HCT116 (cell line): ENCODE measurements around the gene COPE. TPM values are rescaled to one million over a fixed set of nuclear protein-coding genes. Genes with fewer than 3 reads are reported as not detected.

Experiments used
- ATAC-seq: fragments of 200-7000 bp; cut with Tn5 transposase; 2 replicates; pipeline ENCODE4 v1.9.1; 2020; ENCODE audit warnings: mild to moderate bottlenecking, moderate library complexity
- BruUV-seq: library from RNA; stranded (reverse); fragments of 400-500 nt; replicated peaks from 2 replicates; lab custom pipeline; 2021; lab: Mats Ljungman, UMichigan
- CTCF ChIA-PET: fragments of 300-600 bp; sonication (Branson Sonifier 250); formaldehyde crosslinking; loops from one replicate; lab custom pipeline; 2021; ENCODE audit warnings: antibody characterized with exemption; lab: Charles Lee
- POLR2A ChIA-PET: fragments of 300-600, 350-600 bp; sonication (Branson Sonifier 250); formaldehyde crosslinking; loops from one replicate; lab custom pipeline; 2021; ENCODE audit warnings: antibody characterized with exemption; lab: Charles Lee
- RAD21 ChIA-PET, 2 experiments: fragments of 300-600 bp; sonication (Branson Sonifier 250); formaldehyde crosslinking; loops; one replicate each; lab custom pipeline; 2023; ENCODE audit warnings: low total read pairs in 2 of 2; ENCODE audit not compliant: uncharacterized antibody in 2 of 2, unreplicated experiment in 2 of 2, low non-redundant PET in 1 of 2; lab: Charles Lee
- DNase-seq: peaks from one replicate; pipeline ENCODE4 v3.0.0-alpha.2; 2010; ENCODE audit warnings: low read depth, low spot score
- H2AFZ ChIP-seq: fragments of 200-600 bp; shearing (Covaris generic), sonication (generic); 2 replicates; pipeline ENCODE4 v1.6.1; 2017; ENCODE audit warnings: low read depth, mixed run types, mixed read lengths, antibody characterized with exemption, low read length; ENCODE audit not compliant: poor library complexity, severe bottlenecking
- H3K27ac ChIP-seq: 2 replicates; pipeline ENCODE4 v1.5.1; 2012; ENCODE audit warnings: low read depth, low read length
- H3K27me3 ChIP-seq: fragments of 200-600 bp; sonication (generic); 2 replicates; pipeline ENCODE4 v1.6.1; 2016; ENCODE audit warnings: mixed run types, low read length, mixed read lengths; ENCODE audit not compliant: insufficient read depth
- H3K36me3 ChIP-seq, 2 experiments: fragments of 200-500 bp in 1 of 2; fragments of 200-600 bp in 1 of 2; sonication (Bioruptor generic) in 1 of 2; sonication (generic) in 1 of 2; 2 replicates each; pipeline versions ENCODE4 v1.5.1 to v1.6.1; 2014 to 2016; ENCODE audit warnings: low read length in 2 of 2, inconsistent platforms in 1 of 2, mixed read lengths in 1 of 2, mixed run types in 1 of 2; ENCODE audit not compliant: insufficient read depth in 2 of 2, control insufficient read depth in 1 of 2
- H3K4me1 ChIP-seq, 2 experiments: fragments of 200-600 bp in 1 of 2; sonication (generic) in 1 of 2; 2 replicates each; pipeline versions ENCODE4 v1.5.1 to v1.6.1; 2012 to 2017; ENCODE audit warnings: low read length in 2 of 2, inconsistent platforms in 1 of 2, mild to moderate bottlenecking in 1 of 2, mixed read lengths in 1 of 2, mixed run types in 1 of 2, moderate library complexity in 1 of 2; ENCODE audit not compliant: insufficient read depth in 2 of 2, control insufficient read depth in 1 of 2
- H3K4me2 ChIP-seq: fragments of 200-600 bp; sonication (generic); 2 replicates; pipeline ENCODE4 v1.6.1; 2017; ENCODE audit warnings: mixed run types, low read length, mixed read lengths
- H3K4me3 ChIP-seq, 2 experiments: fragments of 200-600 bp in 1 of 2; sonication (generic) in 1 of 2; replicated peaks in 1 of 2; 2 replicates each; pipeline ENCODE4 v1.5.1; 2011 to 2016; ENCODE audit warnings: low read length in 2 of 2, control low read depth in 1 of 2, low read depth in 1 of 2, mild to moderate bottlenecking in 1 of 2, mixed read lengths in 1 of 2, mixed run types in 1 of 2
- H3K79me2 ChIP-seq: fragments of 200-600 bp; sonication (generic); 2 replicates; pipeline ENCODE4 v1.6.1; 2017; ENCODE audit warnings: mild to moderate bottlenecking, mixed run types, low read length, moderate library complexity, mixed read lengths; ENCODE audit not compliant: insufficient read depth
- H3K9ac ChIP-seq: fragments of 200-600 bp; sonication (generic); 2 replicates; pipeline ENCODE4 v1.6.1; 2016; ENCODE audit warnings: low read length, mixed read lengths
- H3K9me2 ChIP-seq: fragments of 200-600 bp; sonication (generic), shearing (Covaris generic); 2 replicates; pipeline ENCODE4 v1.6.1; 2017; ENCODE audit warnings: mixed run types, mild to moderate bottlenecking, moderate library complexity; ENCODE audit not compliant: insufficient read depth
- H3K9me3 ChIP-seq, 2 experiments: fragments of 200-500 bp in 1 of 2; fragments of 200-600 bp in 1 of 2; sonication (Bioruptor generic) in 1 of 2; sonication (generic) in 1 of 2; 2 replicates each; pipeline ENCODE4 v1.6.1; 2014 to 2017; ENCODE audit warnings: low read length in 2 of 2, mixed read lengths in 2 of 2, inconsistent platforms in 1 of 2, low read depth in 1 of 2, mild to moderate bottlenecking in 1 of 2, mixed run types in 1 of 2, moderate library complexity in 1 of 2; ENCODE audit not compliant: control insufficient read depth in 1 of 2, insufficient read depth in 1 of 2
- H4K20me1 ChIP-seq: fragments of 200-600 bp; sonication (generic), shearing (Covaris generic); 2 replicates; pipeline ENCODE4 v1.6.1; 2017; ENCODE audit warnings: mixed run types, mild to moderate bottlenecking, moderate library complexity; ENCODE audit not compliant: insufficient read depth
- CEBPB ChIP-seq: IDR thresholded peaks from 2 replicates; pipeline ENCODE4 v1.6.1; 2012; ENCODE audit warnings: low read depth
- EGR1 ChIP-seq: IDR thresholded peaks from 2 replicates; pipeline ENCODE4 v1.6.1; 2012; ENCODE audit warnings: low read depth
- ELF1 ChIP-seq: IDR thresholded peaks from 2 replicates; pipeline ENCODE4 v1.6.1; 2012; ENCODE audit warnings: low read depth, borderline replicate concordance
- FOSL1 ChIP-seq: IDR thresholded peaks from 2 replicates; pipeline ENCODE4 v1.6.1; 2012; ENCODE audit warnings: low read depth
- YY1 ChIP-seq: IDR thresholded peaks from 2 replicates; pipeline ENCODE4 v1.6.1; 2011; ENCODE audit warnings: low read length, low read depth, moderate library complexity, mild to moderate bottlenecking; ENCODE audit not compliant: insufficient replicate concordance; ENCODE audit errors: extremely low read depth
- intact Hi-C: fragments of 100-400 bp; cut with micrococcal nuclease; formaldehyde crosslinking; loops from 2 replicates; pipeline ENCODE4 v1.10.0; 2022
- total RNA-seq: library from RNA; stranded (reverse); gene quantifications from one replicate; pipeline ENCODE4 v1.2.1, GENCODE V29; 2021; ENCODE audit not compliant: unreplicated experiment
- TF ChIP-seq, protein P1 (sequence below): IDR thresholded peaks from 2 replicates; pipeline ENCODE4 v1.6.1; 2011; ENCODE audit warnings: mild to moderate bottlenecking, low read length, moderate library complexity; ENCODE audit not compliant: insufficient replicate concordance; ENCODE audit errors: extremely low read depth
- TF ChIP-seq, protein P2 (sequence below), 3 experiments: fragments of 200-600 bp in 1 of 3; sonication (generic) in 1 of 3; IDR thresholded peaks in 2 of 3; conservative IDR thresholded peaks in 1 of 3; 2 replicates each; pipeline ENCODE4 v1.5.1; 2012 to 2017; ENCODE audit warnings: low read depth in 2 of 3, low read length in 2 of 3, antibody characterized with exemption in 1 of 3, borderline replicate concordance in 1 of 3, control low read depth in 1 of 3, mild to moderate bottlenecking in 1 of 3, mixed read lengths in 1 of 3, mixed run types in 1 of 3, moderate library complexity in 1 of 3; ENCODE audit not compliant: insufficient read depth in 1 of 3
- TF ChIP-seq, protein P3 (sequence below): IDR thresholded peaks from 2 replicates; pipeline ENCODE4 v1.6.1; 2012
- TF ChIP-seq, protein P4 (sequence below): IDR thresholded peaks from 2 replicates; pipeline ENCODE4 v1.6.1; 2012; ENCODE audit warnings: low read depth

Gene COPE
- total RNA-seq, 1 experiment from 2014 or later = 263 TPM

DNA sequence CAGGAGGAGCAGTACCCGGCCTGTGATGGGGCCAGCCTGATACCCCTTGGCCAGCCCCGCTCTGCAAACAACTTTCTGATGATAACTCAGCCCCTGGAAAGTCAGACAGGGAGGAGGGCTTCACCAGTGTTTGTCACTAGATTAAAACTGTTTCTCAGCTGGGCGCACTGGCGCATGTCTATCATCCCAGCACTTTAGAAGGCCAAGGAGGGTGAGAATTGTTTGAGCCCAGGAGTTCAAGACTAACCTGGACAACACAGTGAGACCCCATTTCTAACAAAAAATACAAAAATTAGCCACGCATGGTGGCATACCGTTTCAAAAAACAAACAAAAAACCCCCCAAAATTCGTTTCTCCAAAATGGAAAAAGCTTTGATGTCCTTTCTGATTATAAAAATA is 17.7 kb downstream of the COPE start (continued):
- TF ChIP-seq EGR1 = no peak
- TF ChIP-seq, all 23 proteins: peak for 0

DNA sequence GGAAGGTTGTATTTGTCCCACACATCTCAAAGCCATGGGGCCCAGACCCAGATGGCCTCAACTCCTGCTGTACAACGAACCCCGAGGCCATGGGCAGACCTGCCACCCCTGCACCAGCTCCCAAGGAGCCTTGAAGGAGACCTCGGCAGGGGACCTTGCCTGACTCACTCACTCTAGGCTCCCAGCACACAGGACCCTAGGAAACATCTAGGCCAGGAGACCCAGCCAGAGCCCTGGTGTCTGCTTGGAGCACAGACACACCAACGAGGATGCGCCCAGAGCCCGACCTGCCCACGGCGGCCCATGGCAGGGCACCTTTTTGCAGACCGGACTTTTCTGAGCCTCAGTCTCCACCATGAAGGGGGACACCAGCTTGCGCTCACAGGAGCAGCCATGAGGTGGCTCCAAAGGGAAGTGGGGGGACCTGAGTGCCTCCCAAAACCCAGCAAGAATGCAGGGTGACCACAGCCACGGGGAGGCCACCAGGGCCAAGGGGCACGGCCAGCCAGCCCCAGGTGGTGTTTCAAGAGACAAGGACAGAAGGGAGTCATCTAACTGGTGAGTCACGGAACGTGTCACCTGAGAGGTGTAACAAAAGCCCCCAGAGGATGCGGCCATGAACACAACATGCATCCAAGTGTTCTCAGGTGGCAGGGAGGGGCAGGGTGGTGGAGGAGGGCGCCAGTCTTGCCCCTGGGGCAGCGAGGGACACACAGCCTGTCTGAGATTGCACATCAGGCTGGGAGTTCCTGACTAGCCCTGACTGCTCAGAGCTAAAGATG is 18.3 kb downstream of the COPE start:
- RAD21 ChIA-PET = no interaction called here
- ATAC-seq = 0 out of 2 replicates have a peak, but pooled peaks have one; percentile 5
- H3K9me3 ChIP-seq = no peaks in the 10 kb centered on the region
- intact Hi-C loops = no loop called here
- no peak overlapping the region for H2AFZ ChIP-seq
- H3K4me1 ChIP-seq = no peaks in the 10 kb centered on the region
- BruUV-seq = no TSS peak
- H3K27ac ChIP-seq = no peak overlapping the region
- H3K36me3 ChIP-seq = peaks cover 0 to 9% of the 10 kb centered on the region in 2 experiments; a peak in 3 of 4 replicates
- H3K9me2 ChIP-seq = no peaks in the 10 kb centered on the region
- H3K27me3 ChIP-seq = no peaks in the 10 kb centered on the region
- TF ChIP-seq FOSL1 = no peak
- no peak for TF ChIP-seq ELF1
- TF ChIP-seq, protein P1, sequence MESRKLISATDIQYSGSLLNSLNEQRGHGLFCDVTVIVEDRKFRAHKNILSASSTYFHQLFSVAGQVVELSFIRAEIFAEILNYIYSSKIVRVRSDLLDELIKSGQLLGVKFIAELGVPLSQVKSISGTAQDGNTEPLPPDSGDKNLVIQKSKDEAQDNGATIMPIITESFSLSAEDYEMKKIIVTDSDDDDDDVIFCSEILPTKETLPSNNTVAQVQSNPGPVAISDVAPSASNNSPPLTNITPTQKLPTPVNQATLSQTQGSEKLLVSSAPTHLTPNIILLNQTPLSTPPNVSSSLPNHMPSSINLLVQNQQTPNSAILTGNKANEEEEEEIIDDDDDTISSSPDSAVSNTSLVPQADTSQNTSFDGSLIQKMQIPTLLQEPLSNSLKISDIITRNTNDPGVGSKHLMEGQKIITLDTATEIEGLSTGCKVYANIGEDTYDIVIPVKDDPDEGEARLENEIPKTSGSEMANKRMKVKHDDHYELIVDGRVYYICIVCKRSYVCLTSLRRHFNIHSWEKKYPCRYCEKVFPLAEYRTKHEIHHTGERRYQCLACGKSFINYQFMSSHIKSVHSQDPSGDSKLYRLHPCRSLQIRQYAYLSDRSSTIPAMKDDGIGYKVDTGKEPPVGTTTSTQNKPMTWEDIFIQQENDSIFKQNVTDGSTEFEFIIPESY = no peak
- TF ChIP-seq, protein P2, sequence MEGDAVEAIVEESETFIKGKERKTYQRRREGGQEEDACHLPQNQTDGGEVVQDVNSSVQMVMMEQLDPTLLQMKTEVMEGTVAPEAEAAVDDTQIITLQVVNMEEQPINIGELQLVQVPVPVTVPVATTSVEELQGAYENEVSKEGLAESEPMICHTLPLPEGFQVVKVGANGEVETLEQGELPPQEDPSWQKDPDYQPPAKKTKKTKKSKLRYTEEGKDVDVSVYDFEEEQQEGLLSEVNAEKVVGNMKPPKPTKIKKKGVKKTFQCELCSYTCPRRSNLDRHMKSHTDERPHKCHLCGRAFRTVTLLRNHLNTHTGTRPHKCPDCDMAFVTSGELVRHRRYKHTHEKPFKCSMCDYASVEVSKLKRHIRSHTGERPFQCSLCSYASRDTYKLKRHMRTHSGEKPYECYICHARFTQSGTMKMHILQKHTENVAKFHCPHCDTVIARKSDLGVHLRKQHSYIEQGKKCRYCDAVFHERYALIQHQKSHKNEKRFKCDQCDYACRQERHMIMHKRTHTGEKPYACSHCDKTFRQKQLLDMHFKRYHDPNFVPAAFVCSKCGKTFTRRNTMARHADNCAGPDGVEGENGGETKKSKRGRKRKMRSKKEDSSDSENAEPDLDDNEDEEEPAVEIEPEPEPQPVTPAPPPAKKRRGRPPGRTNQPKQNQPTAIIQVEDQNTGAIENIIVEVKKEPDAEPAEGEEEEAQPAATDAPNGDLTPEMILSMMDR (IDR thresholded peaks at IDR 0.05 in 2 of 3, conservative IDR thresholded peaks at IDR 0.05 in 1 of 3; ENCODE audit: borderline replicate concordance in 1 of 3, insufficient read depth in 1 of 3, low read depth in 2 of 3, low read length in 2 of 3) = no peak
- TF ChIP-seq, protein P3, sequence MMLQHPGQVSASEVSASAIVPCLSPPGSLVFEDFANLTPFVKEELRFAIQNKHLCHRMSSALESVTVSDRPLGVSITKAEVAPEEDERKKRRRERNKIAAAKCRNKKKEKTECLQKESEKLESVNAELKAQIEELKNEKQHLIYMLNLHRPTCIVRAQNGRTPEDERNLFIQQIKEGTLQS = no peak
- TF ChIP-seq CEBPB = no peak
- TF ChIP-seq, protein P4, sequence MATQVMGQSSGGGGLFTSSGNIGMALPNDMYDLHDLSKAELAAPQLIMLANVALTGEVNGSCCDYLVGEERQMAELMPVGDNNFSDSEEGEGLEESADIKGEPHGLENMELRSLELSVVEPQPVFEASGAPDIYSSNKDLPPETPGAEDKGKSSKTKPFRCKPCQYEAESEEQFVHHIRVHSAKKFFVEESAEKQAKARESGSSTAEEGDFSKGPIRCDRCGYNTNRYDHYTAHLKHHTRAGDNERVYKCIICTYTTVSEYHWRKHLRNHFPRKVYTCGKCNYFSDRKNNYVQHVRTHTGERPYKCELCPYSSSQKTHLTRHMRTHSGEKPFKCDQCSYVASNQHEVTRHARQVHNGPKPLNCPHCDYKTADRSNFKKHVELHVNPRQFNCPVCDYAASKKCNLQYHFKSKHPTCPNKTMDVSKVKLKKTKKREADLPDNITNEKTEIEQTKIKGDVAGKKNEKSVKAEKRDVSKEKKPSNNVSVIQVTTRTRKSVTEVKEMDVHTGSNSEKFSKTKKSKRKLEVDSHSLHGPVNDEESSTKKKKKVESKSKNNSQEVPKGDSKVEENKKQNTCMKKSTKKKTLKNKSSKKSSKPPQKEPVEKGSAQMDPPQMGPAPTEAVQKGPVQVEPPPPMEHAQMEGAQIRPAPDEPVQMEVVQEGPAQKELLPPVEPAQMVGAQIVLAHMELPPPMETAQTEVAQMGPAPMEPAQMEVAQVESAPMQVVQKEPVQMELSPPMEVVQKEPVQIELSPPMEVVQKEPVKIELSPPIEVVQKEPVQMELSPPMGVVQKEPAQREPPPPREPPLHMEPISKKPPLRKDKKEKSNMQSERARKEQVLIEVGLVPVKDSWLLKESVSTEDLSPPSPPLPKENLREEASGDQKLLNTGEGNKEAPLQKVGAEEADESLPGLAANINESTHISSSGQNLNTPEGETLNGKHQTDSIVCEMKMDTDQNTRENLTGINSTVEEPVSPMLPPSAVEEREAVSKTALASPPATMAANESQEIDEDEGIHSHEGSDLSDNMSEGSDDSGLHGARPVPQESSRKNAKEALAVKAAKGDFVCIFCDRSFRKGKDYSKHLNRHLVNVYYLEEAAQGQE = no peak
- TF ChIP-seq YY1 = no peak
- CTCF ChIA-PET = no interaction called here
- no peak overlapping the region for H3K4me2 ChIP-seq
- H4K20me1 ChIP-seq = no peaks in the 10 kb centered on the region
- H3K9ac ChIP-seq = no peak overlapping the region
- no peaks in the 10 kb centered on the region for H3K79me2 ChIP-seq
- DNase-seq = no peak
- POLR2A ChIA-PET = no interaction called here
- no peak overlapping the region for H3K4me3 ChIP-seq
